Upper lobe of left lung (tissue), 4 donors: ENCODE data around the gene TXNRD1.

Experiments
- POLR2A ChIP-seq, 4 donors: fragments of 450-650 bp; IDR thresholded peaks; one replicate each; pipeline ENCODE4 v1.5.1; 2016 to 2017; ENCODE audit warnings: antibody characterized with exemption in 4 of 4, mild to moderate bottlenecking in 2 of 4
- POLR2AphosphoS5 ChIP-seq, 2 donors: sonication (generic); formaldehyde crosslinking; IDR thresholded peaks; one replicate each; pipeline ENCODE4 v1.5.1; 2017; ENCODE audit warnings: antibody characterized with exemption in 2 of 2
- TF ChIP-seq, protein P1 (sequence below), 6 experiments: fragments of 450-650 bp in 4 of 6; fragments of 200-600 bp in 2 of 6; sonication (generic) in 2 of 6; IDR thresholded peaks; one replicate each; pipeline ENCODE4 v1.5.1; 2016 to 2019; ENCODE audit warnings: antibody characterized with exemption in 6 of 6

DNA sequence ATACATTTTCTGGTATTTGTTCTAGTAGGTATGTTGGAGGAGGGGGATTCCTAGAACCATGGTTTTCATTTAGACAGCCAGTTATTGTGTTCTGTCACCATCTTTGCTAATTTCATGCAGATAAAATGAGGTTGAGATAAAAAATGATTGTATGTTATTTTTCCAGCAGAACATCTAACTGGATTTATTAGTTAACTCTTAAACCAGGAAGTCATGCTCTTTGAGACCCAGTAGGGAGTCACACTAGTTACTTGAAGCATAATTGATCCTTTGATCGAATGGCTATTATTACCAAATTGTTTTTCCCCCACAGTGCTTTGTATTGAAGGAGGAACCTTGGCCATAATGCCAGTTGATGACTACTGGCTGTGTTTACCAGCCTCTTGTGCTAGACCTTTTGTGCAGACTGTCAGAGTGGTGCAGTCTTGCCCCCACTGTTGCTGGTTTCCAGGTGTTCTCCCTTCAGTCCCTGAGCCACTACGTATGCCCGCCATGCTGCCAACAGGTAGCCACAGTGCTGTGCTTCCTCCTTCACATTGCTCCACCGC lies 93.9 kb downstream of the TXNRD1 start:
- TF ChIP-seq, protein P1, sequence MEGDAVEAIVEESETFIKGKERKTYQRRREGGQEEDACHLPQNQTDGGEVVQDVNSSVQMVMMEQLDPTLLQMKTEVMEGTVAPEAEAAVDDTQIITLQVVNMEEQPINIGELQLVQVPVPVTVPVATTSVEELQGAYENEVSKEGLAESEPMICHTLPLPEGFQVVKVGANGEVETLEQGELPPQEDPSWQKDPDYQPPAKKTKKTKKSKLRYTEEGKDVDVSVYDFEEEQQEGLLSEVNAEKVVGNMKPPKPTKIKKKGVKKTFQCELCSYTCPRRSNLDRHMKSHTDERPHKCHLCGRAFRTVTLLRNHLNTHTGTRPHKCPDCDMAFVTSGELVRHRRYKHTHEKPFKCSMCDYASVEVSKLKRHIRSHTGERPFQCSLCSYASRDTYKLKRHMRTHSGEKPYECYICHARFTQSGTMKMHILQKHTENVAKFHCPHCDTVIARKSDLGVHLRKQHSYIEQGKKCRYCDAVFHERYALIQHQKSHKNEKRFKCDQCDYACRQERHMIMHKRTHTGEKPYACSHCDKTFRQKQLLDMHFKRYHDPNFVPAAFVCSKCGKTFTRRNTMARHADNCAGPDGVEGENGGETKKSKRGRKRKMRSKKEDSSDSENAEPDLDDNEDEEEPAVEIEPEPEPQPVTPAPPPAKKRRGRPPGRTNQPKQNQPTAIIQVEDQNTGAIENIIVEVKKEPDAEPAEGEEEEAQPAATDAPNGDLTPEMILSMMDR (IDR thresholded peaks at IDR 0.05) = no peak
- TF ChIP-seq POLR2A (IDR thresholded peaks at IDR 0.05) (no peak), POLR2AphosphoS5 (IDR thresholded peaks at IDR 0.05) (no peak)
